Breast epithelium (tissue), 4 donors: ENCODE data around the gene DNAL1. TPM values are rescaled to one million over a fixed set of nuclear protein-coding genes. Genes with fewer than 3 reads are reported as not detected.

Source experiments
- DNase-seq, 2 donors: peaks; one replicate each; pipeline ENCODE4 v3.0.0-alpha.2; 2019; ENCODE audit warnings: low spot score in 2 of 2
- H3K27ac ChIP-seq, 2 donors: fragments of 200-600 bp; sonication (generic) in 1 of 2; one replicate each; pipeline ENCODE4 v1.5.1; 2016 to 2019; ENCODE audit warnings: mild to moderate bottlenecking in 1 of 2
- H3K27me3 ChIP-seq, 2 donors: fragments of 200-600 bp; sonication (generic) in 1 of 2; one replicate each; pipeline versions ENCODE4 v1.5.1 to v1.6.0; 2017 to 2019; ENCODE audit warnings: control low read depth in 1 of 2, mild to moderate bottlenecking in 1 of 2
- H3K36me3 ChIP-seq: fragments of 200-600 bp; one replicate; pipeline ENCODE4 v1.5.1; 2019
- H3K4me1 ChIP-seq, 2 donors: fragments of 200-600 bp; sonication (generic); one replicate each; pipeline ENCODE4 v1.5.1; 2016 to 2019; ENCODE audit warnings: control low read depth in 1 of 2
- H3K4me3 ChIP-seq, 3 donors: fragments of 200-600 bp; sonication (generic); 1 replicate in 2 of 3; 2 replicates in 1 of 3; pipeline ENCODE4 v1.5.1; 2016 to 2019; ENCODE audit warnings: mild to moderate bottlenecking in 3 of 3, moderate library complexity in 2 of 3
- H3K9me3 ChIP-seq, 2 donors: fragments of 200-600 bp; sonication (generic) in 1 of 2; one replicate each; pipeline ENCODE4 v1.5.1; 2016 to 2019; ENCODE audit warnings: control low read depth in 1 of 2
- POLR2A ChIP-seq: fragments of 450-650 bp; IDR thresholded peaks from one replicate; pipeline ENCODE4 v1.6.1; 2016; ENCODE audit warnings: antibody characterized with exemption, mild to moderate bottlenecking, moderate library complexity
- POLR2AphosphoS5 ChIP-seq, 3 donors: sonication (generic); formaldehyde crosslinking; IDR thresholded peaks; one replicate each; pipeline ENCODE4 v1.6.1; 2017; ENCODE audit warnings: antibody characterized with exemption in 3 of 3
- intact Hi-C: fragments of 100-400 bp; cut with DNase I; formaldehyde crosslinking; loops from one replicate; pipeline ENCODE4 v1.15.1; 2023; ENCODE audit warnings: low total_unique reads
- total RNA-seq, 3 donors: library from RNA; depleted of rRNA; stranded (reverse); fragments of >200 nt; gene quantifications; one replicate each; pipeline ENCODE4 v1.1.0, GENCODE V29; 2016
- TF ChIP-seq, protein P1 (sequence below), 3 donors: fragments of 450-650 bp; IDR thresholded peaks; one replicate each; pipeline ENCODE4 v1.5.1; 2016 to 2017; ENCODE audit warnings: antibody characterized with exemption in 3 of 3, mild to moderate bottlenecking in 3 of 3, moderate library complexity in 3 of 3

Gene DNAL1
- total RNA-seq, 3 donors from 2014 or later, result 6.1 to 12.8 (median 10.5) TPM

DNA sequence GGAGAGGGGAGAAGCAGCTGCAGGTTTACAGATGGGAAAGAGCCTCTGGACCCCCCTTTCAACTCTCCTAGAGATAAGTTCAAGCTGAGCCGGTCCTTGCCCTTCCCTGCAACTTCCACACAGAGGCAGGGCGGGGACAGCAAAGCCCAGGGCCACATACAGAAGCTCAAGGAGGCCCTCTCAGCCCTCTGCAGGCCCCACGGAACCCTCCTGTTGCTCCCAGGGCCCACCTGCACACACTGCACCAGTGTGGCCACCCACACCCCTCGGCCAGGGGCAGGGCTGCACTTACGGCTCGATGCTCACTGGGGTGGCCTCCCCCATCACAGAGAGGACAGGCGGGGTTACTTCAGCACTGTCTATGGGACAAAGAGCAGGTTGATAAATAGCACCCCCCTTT, 82.4 kb downstream of the DNAL1 start:
- no peaks in the 10 kb centered on the region for H3K9me3 ChIP-seq
- intact Hi-C loops, result loop anchor here (10.0 kb wide), 1 partner anchor 88 kb away; no protein-coding TSS in a partner anchor
- TF ChIP-seq, protein P1, sequence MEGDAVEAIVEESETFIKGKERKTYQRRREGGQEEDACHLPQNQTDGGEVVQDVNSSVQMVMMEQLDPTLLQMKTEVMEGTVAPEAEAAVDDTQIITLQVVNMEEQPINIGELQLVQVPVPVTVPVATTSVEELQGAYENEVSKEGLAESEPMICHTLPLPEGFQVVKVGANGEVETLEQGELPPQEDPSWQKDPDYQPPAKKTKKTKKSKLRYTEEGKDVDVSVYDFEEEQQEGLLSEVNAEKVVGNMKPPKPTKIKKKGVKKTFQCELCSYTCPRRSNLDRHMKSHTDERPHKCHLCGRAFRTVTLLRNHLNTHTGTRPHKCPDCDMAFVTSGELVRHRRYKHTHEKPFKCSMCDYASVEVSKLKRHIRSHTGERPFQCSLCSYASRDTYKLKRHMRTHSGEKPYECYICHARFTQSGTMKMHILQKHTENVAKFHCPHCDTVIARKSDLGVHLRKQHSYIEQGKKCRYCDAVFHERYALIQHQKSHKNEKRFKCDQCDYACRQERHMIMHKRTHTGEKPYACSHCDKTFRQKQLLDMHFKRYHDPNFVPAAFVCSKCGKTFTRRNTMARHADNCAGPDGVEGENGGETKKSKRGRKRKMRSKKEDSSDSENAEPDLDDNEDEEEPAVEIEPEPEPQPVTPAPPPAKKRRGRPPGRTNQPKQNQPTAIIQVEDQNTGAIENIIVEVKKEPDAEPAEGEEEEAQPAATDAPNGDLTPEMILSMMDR (IDR thresholded peaks at IDR 0.05), result no peak
- TF ChIP-seq POLR2A (no peak), POLR2AphosphoS5 (IDR thresholded peaks at IDR 0.05) (no peak)
- H3K4me3 ChIP-seq, result no peak overlapping the region
- no peak for DNase-seq
- peak overlapping the region; percentile 69 to 97 for H3K27ac ChIP-seq
- H3K27me3 ChIP-seq, result no peaks in the 10 kb centered on the region
- H3K4me1 ChIP-seq, result peaks cover 0 to 6% of the 10 kb centered on the region in 2 donors
- H3K36me3 ChIP-seq, result peaks cover 5% of the 10 kb centered on the region

DNA sequence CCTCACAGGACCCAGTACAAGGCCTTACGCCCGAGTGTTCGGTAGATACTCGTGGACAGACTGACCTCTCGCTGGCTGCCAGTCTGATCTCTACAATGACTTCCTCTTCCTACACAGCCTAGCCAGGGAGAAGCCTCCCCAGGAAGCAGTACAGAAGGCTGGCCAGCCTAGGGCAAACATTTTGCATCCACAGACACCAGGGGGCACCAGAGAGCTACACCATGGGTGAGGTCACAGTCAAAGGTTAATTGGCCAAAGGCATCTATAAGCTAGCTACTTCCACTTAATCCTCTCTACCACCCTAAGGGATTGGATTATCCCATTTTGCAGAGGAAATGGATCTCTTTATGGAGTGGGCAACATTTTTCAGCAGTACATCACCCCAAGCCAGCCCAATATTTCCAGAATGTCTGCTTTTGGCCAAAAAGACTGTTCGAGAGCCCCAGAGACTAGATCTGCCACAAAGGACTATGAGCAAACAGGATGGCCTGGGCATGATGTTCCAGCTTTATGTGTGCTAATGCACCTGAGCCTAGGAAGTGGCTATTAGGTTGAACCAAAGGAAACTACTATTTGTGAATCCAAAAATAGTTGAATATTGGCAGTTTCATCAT, 84.0 kb downstream of the DNAL1 start:
- H3K36me3 ChIP-seq, result peaks cover 5% of the 10 kb centered on the region
- H3K27ac ChIP-seq, result peak overlapping the region; percentile 6 to 81
- H3K4me3 ChIP-seq, result no peak overlapping the region
- H3K27me3 ChIP-seq, result no peaks in the 10 kb centered on the region
- intact Hi-C loops, result loop anchor here (1.0 to 10.0 kb wide), 2 partner anchors 41 to 86 kb away; no protein-coding TSS in a partner anchor
- H3K4me1 ChIP-seq, result peaks cover 0 to 6% of the 10 kb centered on the region in 2 donors
- DNase-seq, result peak; percentile 58 to 88
- H3K9me3 ChIP-seq, result no peaks in the 10 kb centered on the region
- TF ChIP-seq POLR2AphosphoS5 (IDR thresholded peaks at IDR 0.05) (peak; percentile 48 to 80 (median 64)), POLR2A (no peak)
- TF ChIP-seq, protein P1 (IDR thresholded peaks at IDR 0.05), result peak; percentile 89 to 97 (median 95)

DNA sequence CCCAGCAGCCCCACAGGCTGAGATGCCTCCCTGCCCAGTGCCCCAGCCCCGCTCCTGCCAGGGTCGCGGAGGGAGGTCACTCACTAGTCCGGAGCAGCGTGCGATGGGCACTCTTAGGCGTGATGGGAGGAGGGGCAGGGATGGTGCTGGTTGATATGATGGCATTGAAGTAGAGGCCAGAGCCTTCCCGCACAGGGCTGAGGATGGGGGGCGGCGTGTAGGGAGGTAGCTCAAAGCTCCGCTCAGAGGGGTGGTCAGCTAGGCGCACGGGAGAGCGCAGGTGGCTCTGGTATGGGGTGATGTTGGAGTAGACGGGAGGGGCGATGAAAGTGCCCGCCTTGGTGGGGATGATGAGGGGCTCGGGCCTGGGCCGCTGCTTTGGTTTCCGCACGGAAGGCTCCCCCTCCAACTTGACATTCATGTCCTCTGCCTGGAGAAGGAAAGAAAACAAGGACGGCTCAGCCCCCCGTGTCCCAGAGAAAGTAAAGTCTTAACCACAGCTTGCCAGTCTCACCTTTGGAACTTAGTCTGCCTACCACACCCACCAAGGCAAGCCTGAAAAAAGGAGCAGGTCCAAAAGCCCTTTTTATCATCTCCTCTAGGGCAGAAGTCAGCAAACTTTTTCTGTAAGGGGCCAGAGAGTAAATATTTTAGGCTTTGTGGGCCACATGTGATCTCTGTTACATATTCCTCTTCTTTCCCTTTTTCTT, 84.9 kb downstream of the DNAL1 start:
- no peaks in the 10 kb centered on the region for H3K9me3 ChIP-seq
- no peak overlapping the region for H3K4me3 ChIP-seq
- peaks cover 5% of the 10 kb centered on the region for H3K36me3 ChIP-seq
- no peaks in the 10 kb centered on the region for H3K27me3 ChIP-seq
- H3K4me1 ChIP-seq, result peaks cover 0 to 4% of the 10 kb centered on the region in 2 donors
- TF ChIP-seq POLR2A, result no peak
- TF ChIP-seq POLR2AphosphoS5 (IDR thresholded peaks at IDR 0.05), result no peak
- TF ChIP-seq, protein P1 (IDR thresholded peaks at IDR 0.05), result no peak
- DNase-seq, result peak in 1 of 2 donors; percentile 15
- intact Hi-C loops, result loop anchor here (1.0 to 10.0 kb wide), 2 partner anchors 41 to 85 kb away; no protein-coding TSS in a partner anchor
- peak overlapping the region; percentile 6 to 81 for H3K27ac ChIP-seq

DNA sequence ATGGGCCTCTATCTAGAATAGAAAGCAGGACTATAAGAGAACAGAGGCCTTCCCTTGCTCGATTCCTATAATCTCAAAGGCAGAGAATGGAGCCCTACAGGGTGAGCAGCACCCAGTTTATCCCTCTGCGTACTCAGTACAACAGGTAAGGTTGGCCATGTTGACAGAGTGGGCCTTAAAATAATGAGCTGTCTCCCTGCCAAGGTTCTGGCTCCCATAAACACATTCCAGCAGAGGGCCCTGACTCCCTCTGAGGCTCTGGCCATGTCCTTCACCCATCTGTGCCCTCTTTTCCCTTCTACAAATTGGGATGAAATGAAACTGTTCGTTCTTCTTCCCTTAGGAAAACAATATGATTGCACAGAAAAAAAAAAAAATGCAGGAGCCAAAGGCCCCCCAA, 86.3 kb downstream of the DNAL1 start:
- intact Hi-C loops, result no loop called here
- peaks cover 5% of the 10 kb centered on the region for H3K36me3 ChIP-seq
- no peaks in the 10 kb centered on the region for H3K9me3 ChIP-seq
- H3K27me3 ChIP-seq, result no peaks in the 10 kb centered on the region
- DNase-seq, result no peak
- peaks cover 0 to 2% of the 10 kb centered on the region in 2 donors for H3K4me1 ChIP-seq
- TF ChIP-seq POLR2AphosphoS5 (IDR thresholded peaks at IDR 0.05) (no peak), POLR2A (no peak)
- TF ChIP-seq, protein P1 (IDR thresholded peaks at IDR 0.05), result peak in 1 of 3 donors; percentile 9
- H3K4me3 ChIP-seq, result no peak overlapping the region
- peak overlapping the region in 1 of 2 donors; percentile 39 for H3K27ac ChIP-seq

DNA sequence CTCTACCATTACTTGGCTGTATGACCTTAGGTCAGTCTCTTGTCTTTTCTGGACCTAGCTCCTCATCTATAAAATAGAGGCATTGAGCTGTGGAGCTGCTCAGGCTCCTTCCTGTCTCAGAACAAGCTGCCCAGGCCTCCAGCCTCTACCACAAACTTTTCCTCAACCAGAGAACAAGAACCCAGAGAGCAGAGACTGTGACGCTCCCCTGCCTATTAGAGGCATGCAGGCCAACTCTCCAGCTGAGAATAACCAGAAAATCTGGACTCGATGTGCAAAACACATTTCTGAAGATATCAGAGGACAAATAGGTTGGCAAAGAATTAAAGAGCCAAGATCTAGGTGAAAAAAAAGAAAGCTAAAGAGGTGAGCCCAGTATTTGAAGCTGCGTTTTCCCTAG, 87.2 kb downstream of the DNAL1 start:
- Histone ChIP-seq H3K4me1 (peaks cover 0 to 2% of the 10 kb centered on the region in 2 donors), H3K36me3 (peaks cover 5% of the 10 kb centered on the region), H3K27ac (peak overlapping the region in 1 of 2 donors; percentile 16), H3K4me3 (no peak overlapping the region), H3K27me3 (no peaks in the 10 kb centered on the region), H3K9me3 (no peaks in the 10 kb centered on the region)
- no peak for DNase-seq
- TF ChIP-seq POLR2A (no peak), POLR2AphosphoS5 (IDR thresholded peaks at IDR 0.05) (no peak)
- TF ChIP-seq, protein P1 (IDR thresholded peaks at IDR 0.05), result no peak
- intact Hi-C loops, result no loop called here
